Fibroblast of peridontal ligament (primary cell): ENCODE data around the gene GMPR2.

Source experiments
- DNase-seq: peaks from one replicate; pipeline ENCODE4 v3.0.0-alpha.2; 2010; ENCODE audit errors: extremely low read depth

GMPR2 gene

GRCh38 chr14:24268225-24268624 lies 35.5 kb downstream of the GMPR2 start:
- DNase-seq: no peak

GRCh38 chr14:24269368-24269767 lies 36.6 kb downstream of the GMPR2 start:
- no peak for DNase-seq

GRCh38 chr14:24269910-24270536 lies 37.3 kb downstream of the GMPR2 start:
- DNase-seq: no peak

- DNase-seq: no peak
Measured at GRCh38 chr14:24270537-24271133, 37.9 kb downstream of the GMPR2 start.

- peak; percentile 78 for DNase-seq
Measured at GRCh38 chr14:24271134-24271833, 38.6 kb downstream of the GMPR2 start, which contains the start of gene RABGGTA. TSS of gene RABGGTA (minus strand) at chr14:24271597. CDS start at chr14:24271115, 482 bp downstream.

GRCh38 chr14:24271834-24272263 lies 39.1 kb downstream of the GMPR2 start:
- no peak for DNase-seq

GRCh38 chr14:24272467-24272866 lies 39.7 kb downstream of the GMPR2 start:
- DNase-seq: no peak

GRCh38 chr14:24273422-24273998 lies 40.8 kb downstream of the GMPR2 start:
- no peak for DNase-seq

- no peak for DNase-seq
Measured at GRCh38 chr14:24274101-24274543, 41.4 kb downstream of the GMPR2 start.

- no peak for DNase-seq
Measured at GRCh38 chr14:24277071-24277470, 44.3 kb downstream of the GMPR2 start.

GRCh38 chr14:24277606-24278321 lies 45.0 kb downstream of the GMPR2 start:
- DNase-seq: no peak

- no peak for DNase-seq
Measured at GRCh38 chr14:24278424-24278823, 45.7 kb downstream of the GMPR2 start.

GRCh38 chr14:24279301-24280186 lies 46.8 kb downstream of the GMPR2 start:
- DNase-seq: no peak

- peak; percentile 49 for DNase-seq
Measured at GRCh38 chr14:24280797-24281460, 48.2 kb downstream of the GMPR2 start.

GRCh38 chr14:24281636-24282035 lies 48.9 kb downstream of the GMPR2 start:
- DNase-seq: no peak

GRCh38 chr14:24282736-24283135 lies 50.0 kb downstream of the GMPR2 start:
- no peak for DNase-seq

GRCh38 chr14:24283796-24284460 lies 51.2 kb downstream of the GMPR2 start:
- DNase-seq: no peak

GRCh38 chr14:24284501-24285035 lies 51.8 kb downstream of the GMPR2 start:
- DNase-seq: no peak

- DNase-seq: peak; percentile 33
Measured at GRCh38 chr14:24285351-24285750, 52.6 kb downstream of the GMPR2 start.
